Liver (tissue), 3 donors: ENCODE measurements around the gene ITGAE.

Experiments used
- YY1 ChIP-seq: IDR thresholded peaks from 2 replicates; pipeline ENCODE4 v1.6.1; 2016; ENCODE audit warnings: antibody characterized with exemption, mild to moderate bottlenecking
- TF ChIP-seq, protein P1 (sequence below): fragments of 150-350 bp; IDR thresholded peaks from 2 replicates; pipeline ENCODE4 v1.5.1; 2017; ENCODE audit warnings: improper control_type of control experiment, low read depth, low read length; ENCODE audit not compliant: missing input control
- TF ChIP-seq, protein P2 (sequence below): IDR thresholded peaks from 2 replicates; pipeline ENCODE4 v1.6.1; 2016; ENCODE audit warnings: antibody characterized with exemption
- TF ChIP-seq, protein P3 (sequence below): IDR thresholded peaks from 2 replicates; pipeline ENCODE4 v1.6.1; 2016; ENCODE audit warnings: antibody characterized with exemption
- donor health status: healthy.
- donor health status: healthy.

DNA sequence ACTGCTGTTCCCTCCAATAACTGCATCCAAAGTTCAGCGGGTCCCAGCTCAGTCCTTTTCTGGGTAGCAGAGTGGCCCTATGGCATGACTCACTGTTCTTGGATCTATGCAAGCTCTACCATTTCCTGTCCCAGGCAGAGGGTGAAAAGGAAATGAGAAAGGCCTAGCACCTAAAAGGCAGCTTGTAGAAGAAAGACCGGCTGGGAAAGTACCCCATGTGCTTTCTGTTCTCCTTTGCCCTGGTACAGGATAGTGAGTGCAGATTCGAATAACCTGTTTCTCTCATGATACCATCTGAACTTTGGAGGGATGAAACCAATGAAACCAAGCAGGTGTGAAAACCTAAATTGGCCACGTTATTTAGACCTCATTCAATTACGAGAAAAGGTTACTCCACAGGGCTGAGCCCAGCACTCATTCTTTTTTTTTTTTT is 90.0 kb downstream of the ITGAE start:
- TF ChIP-seq, protein P1, sequence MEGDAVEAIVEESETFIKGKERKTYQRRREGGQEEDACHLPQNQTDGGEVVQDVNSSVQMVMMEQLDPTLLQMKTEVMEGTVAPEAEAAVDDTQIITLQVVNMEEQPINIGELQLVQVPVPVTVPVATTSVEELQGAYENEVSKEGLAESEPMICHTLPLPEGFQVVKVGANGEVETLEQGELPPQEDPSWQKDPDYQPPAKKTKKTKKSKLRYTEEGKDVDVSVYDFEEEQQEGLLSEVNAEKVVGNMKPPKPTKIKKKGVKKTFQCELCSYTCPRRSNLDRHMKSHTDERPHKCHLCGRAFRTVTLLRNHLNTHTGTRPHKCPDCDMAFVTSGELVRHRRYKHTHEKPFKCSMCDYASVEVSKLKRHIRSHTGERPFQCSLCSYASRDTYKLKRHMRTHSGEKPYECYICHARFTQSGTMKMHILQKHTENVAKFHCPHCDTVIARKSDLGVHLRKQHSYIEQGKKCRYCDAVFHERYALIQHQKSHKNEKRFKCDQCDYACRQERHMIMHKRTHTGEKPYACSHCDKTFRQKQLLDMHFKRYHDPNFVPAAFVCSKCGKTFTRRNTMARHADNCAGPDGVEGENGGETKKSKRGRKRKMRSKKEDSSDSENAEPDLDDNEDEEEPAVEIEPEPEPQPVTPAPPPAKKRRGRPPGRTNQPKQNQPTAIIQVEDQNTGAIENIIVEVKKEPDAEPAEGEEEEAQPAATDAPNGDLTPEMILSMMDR = no peak
- TF ChIP-seq, protein P2, sequence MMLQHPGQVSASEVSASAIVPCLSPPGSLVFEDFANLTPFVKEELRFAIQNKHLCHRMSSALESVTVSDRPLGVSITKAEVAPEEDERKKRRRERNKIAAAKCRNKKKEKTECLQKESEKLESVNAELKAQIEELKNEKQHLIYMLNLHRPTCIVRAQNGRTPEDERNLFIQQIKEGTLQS = no peak
- no peak for TF ChIP-seq YY1
- TF ChIP-seq, protein P3, sequence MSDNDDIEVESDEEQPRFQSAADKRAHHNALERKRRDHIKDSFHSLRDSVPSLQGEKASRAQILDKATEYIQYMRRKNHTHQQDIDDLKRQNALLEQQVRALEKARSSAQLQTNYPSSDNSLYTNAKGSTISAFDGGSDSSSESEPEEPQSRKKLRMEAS = peak; percentile 14
